CD14-positive monocyte (primary cell): Measurements from ENCODE around the gene YBX2. TPM values are rescaled to one million over a fixed set of nuclear protein-coding genes. Genes with fewer than 3 reads are reported as not detected.
A peak's percentile ranks its signal among the peaks of the same experiment; 100 is the strongest.
"Not testable (repeated sequence)": the region's sequence is repeated elsewhere in the genome, so short reads cannot be mapped to it uniquely, and the experiment has no call there.

Source experiments
- DNase-seq, 3 donors: peaks; one replicate each; pipeline ENCODE4 v3.0.0-alpha.2; 2011 to 2022
- H2AFZ ChIP-seq: 2 replicates; pipeline ENCODE4 v1.6.0; 2012; ENCODE audit warnings: mild to moderate bottlenecking, low read depth, low read length, inconsistent platforms; ENCODE audit not compliant: insufficient read depth, poor library complexity, severe bottlenecking
- H3K27ac ChIP-seq, 2 donors: 1 replicate in 1 of 2; 2 replicates in 1 of 2; pipeline ENCODE4 v1.5.1; 2012 to 2013; ENCODE audit warnings: low read length in 2 of 2, control low read depth in 1 of 2, inconsistent platforms in 1 of 2, low read depth in 1 of 2, mild to moderate bottlenecking in 1 of 2
- H3K27me3 ChIP-seq, 2 donors: one replicate each; pipeline versions ENCODE4 v1.6.0 to v1.6.1; 2011 to 2013; ENCODE audit warnings: low read length in 2 of 2; ENCODE audit not compliant: control insufficient read depth in 2 of 2, insufficient read depth in 2 of 2
- H3K36me3 ChIP-seq, 2 donors: replicated peaks in 1 of 2; 1 replicate in 1 of 2; 2 replicates in 1 of 2; pipeline versions ENCODE4 v1.5.1 to v1.6.1; 2012 to 2013; ENCODE audit warnings: low read length in 2 of 2, control low read depth in 1 of 2, inconsistent platforms in 1 of 2, mild to moderate bottlenecking in 1 of 2; ENCODE audit not compliant: insufficient read depth in 2 of 2, control insufficient read depth in 1 of 2
- H3K4me1 ChIP-seq, 2 donors: 1 replicate in 1 of 2; 2 replicates in 1 of 2; pipeline versions ENCODE4 v1.5.1 to v1.6.1; 2012 to 2013; ENCODE audit warnings: low read length in 2 of 2, control low read depth in 1 of 2, inconsistent platforms in 1 of 2, mild to moderate bottlenecking in 1 of 2, moderate library complexity in 1 of 2; ENCODE audit not compliant: insufficient read depth in 2 of 2, control insufficient read depth in 1 of 2
- H3K4me2 ChIP-seq: replicated peaks from 2 replicates; pipeline ENCODE3; 2012; ENCODE audit warnings: low read length, moderate library complexity, mild to moderate bottlenecking; ENCODE audit not compliant: poor library complexity, severe bottlenecking; ENCODE audit errors: extremely low read depth
- H3K4me3 ChIP-seq, 3 experiments: fragments of 200-600 bp in 1 of 3; sonication (generic) in 1 of 3; replicated peaks in 1 of 3; 1 replicate in 2 of 3; 2 replicates in 1 of 3; pipeline ENCODE4 v1.5.1; 2011 to 2013; ENCODE audit warnings: low read length in 3 of 3, mild to moderate bottlenecking in 3 of 3, control low read depth in 2 of 3, low read depth in 2 of 3, inconsistent platforms in 1 of 3, moderate library complexity in 1 of 3
- H3K79me2 ChIP-seq: 2 replicates; pipeline ENCODE4 v1.6.0; 2012; ENCODE audit warnings: mild to moderate bottlenecking, control low read depth, inconsistent platforms, low read length, moderate library complexity; ENCODE audit not compliant: insufficient read depth
- H3K9ac ChIP-seq: 2 replicates; pipeline ENCODE4 v1.6.0; 2017; ENCODE audit warnings: low read length, mild to moderate bottlenecking; ENCODE audit not compliant: insufficient read depth, poor library complexity, severe bottlenecking
- H3K9me3 ChIP-seq, 2 donors: replicated peaks in 1 of 2; 1 replicate in 1 of 2; 2 replicates in 1 of 2; pipeline versions ENCODE4 v1.5.1 to v1.6.1; 2012 to 2013; ENCODE audit warnings: low read length in 2 of 2, control low read depth in 1 of 2; ENCODE audit not compliant: control insufficient read depth in 1 of 2, insufficient read depth in 1 of 2
- H4K20me1 ChIP-seq: 2 replicates; pipeline ENCODE4 v1.6.0; 2012; ENCODE audit warnings: mild to moderate bottlenecking, low read length, control low read depth, moderate library complexity; ENCODE audit not compliant: insufficient read depth
- H3K27ac Mint-ChIP-seq, 7 donors: one replicate each; pipeline ENCODE4 v1.8.0; 2020; ENCODE audit warnings: mild to moderate bottlenecking in 7 of 7, mixed read lengths in 7 of 7, moderate library complexity in 6 of 7, inconsistent platforms in 2 of 7
- H3K27me3 Mint-ChIP-seq, 3 donors: one replicate each; pipeline ENCODE4 v1.8.0; 2021 to 2022; ENCODE audit warnings: low read depth in 3 of 3, mild to moderate bottlenecking in 3 of 3, mixed read lengths in 3 of 3, moderate library complexity in 3 of 3, inconsistent platforms in 1 of 3
- H3K36me3 Mint-ChIP-seq, 2 donors: one replicate each; pipeline ENCODE4 v1.8.0; 2020; ENCODE audit warnings: mixed read lengths in 2 of 2, inconsistent platforms in 1 of 2, mild to moderate bottlenecking in 1 of 2
- H3K4me1 Mint-ChIP-seq: one replicate; pipeline ENCODE4 v1.8.0; 2020; ENCODE audit warnings: mild to moderate bottlenecking, mixed read lengths
- H3K4me3 Mint-ChIP-seq, 2 donors: one replicate each; pipeline ENCODE4 v1.8.0; 2020; ENCODE audit warnings: mild to moderate bottlenecking in 2 of 2, mixed read lengths in 2 of 2, moderate library complexity in 1 of 2
- H3K9me3 Mint-ChIP-seq, 7 donors: one replicate each; pipeline ENCODE4 v1.8.0; 2020 to 2022; ENCODE audit warnings: mixed read lengths in 7 of 7, mild to moderate bottlenecking in 6 of 7, moderate library complexity in 6 of 7, inconsistent platforms in 2 of 7
- CTCF ChIP-seq: fragments of 200-600 bp; IDR thresholded peaks from one replicate; pipeline ENCODE4 v1.8.0; 2022; ENCODE audit warnings: antibody characterized with exemption, mild to moderate bottlenecking
- WGBS: methylation state at CpG from one replicate; pipeline ENCODE4 v1.1.5; 2013; ENCODE audit warnings: missing lambda C conversion rate; ENCODE audit not compliant: insufficient coverage; 5-methylcytosine and 5-hydroxymethylcytosine counted together
- intact Hi-C, 2 donors: fragments of 100-400 bp; cut with micrococcal nuclease; formaldehyde crosslinking; loops; one replicate each; pipeline versions ENCODE4 v1.15.0 to v1.15.1; 2023
- polyA plus RNA-seq, 3 donors: library from polyadenylated mRNA; depleted of rRNA in 1 of 3; unstranded in 2 of 3; stranded (reverse) in 1 of 3; fragments of 300-500 nt in 2 of 3; fragments of >200 nt in 1 of 3; fragmentation: Illumina TruSeq in 2 of 3; gene quantifications; 1 replicate in 2 of 3; 2 replicates in 1 of 3; pipeline ENCODE4 v1.2.3, GENCODE V29; 2012 to 2021

The YBX2 gene
- polyA plus RNA-seq, 3 donors: not detected

GRCh38 chr17:7336240-7337175 is 42.1 kb upstream of the YBX2 start, which contains the start of gene ACAP1:
TSS of gene ACAP1 (plus strand) at chr17:7336529. CDS start at chr17:7336735, 206 bp downstream.
- H3K4me3 ChIP-seq: peak within 1 kb of the TSS; percentile 29 to 79 (median 59)
- Mint-ChIP-seq H3K36me3 (peaks cover 13 to 27% of the 10 kb centered on the region in 2 donors), H3K4me3 (peak within 1 kb of the TSS; percentile 78 to 90), H3K27ac (peak within 1 kb of the TSS; percentile 0 to 91 (median 88)), H3K9me3 (no peaks in the 10 kb centered on the region), H3K4me1 (peaks cover 53% of the 10 kb centered on the region), H3K27me3 (peaks cover 0 to 9% (median 0%) of the 10 kb centered on the region in 3 donors)
- peak in 1 of 3 donors; percentile 34 for DNase-seq
- H3K27me3 ChIP-seq: no peaks in the 10 kb centered on the region
- peak within 1 kb of the TSS; percentile 88 for H3K4me2 ChIP-seq
- H3K9ac ChIP-seq: peak within 1 kb of the TSS; percentile 63
- peaks cover 27% of the 10 kb centered on the region for H3K79me2 ChIP-seq
- peak within 1 kb of the TSS; percentile 89 for H2AFZ ChIP-seq
- intact Hi-C loops: no loop called here
- H3K36me3 ChIP-seq: peaks cover under 1 to 14% of the 10 kb centered on the region in 2 donors
- H3K9me3 ChIP-seq: no peaks in the 10 kb centered on the region
- WGBS: 6% methylated on average over 3 of the region's 17 CpGs
- no peaks in the 10 kb centered on the region for H4K20me1 ChIP-seq
- H3K4me1 ChIP-seq: peaks cover 35 to 46% of the 10 kb centered on the region in 2 donors
- peak within 1 kb of the TSS; percentile 49 to 71 for H3K27ac ChIP-seq
- no peak for TF ChIP-seq CTCF

- peaks cover 10 to 22% of the 10 kb centered on the region in 2 donors for H3K36me3 Mint-ChIP-seq
- peak overlapping the region in 6 of 7 donors; percentile 0 to 91 (median 77) for H3K27ac Mint-ChIP-seq
- H3K4me3 Mint-ChIP-seq: peak overlapping the region; percentile 78 to 90
- Histone ChIP-seq H3K4me3 (peak overlapping the region in 1 of 3 experiments; percentile 79), H3K4me1 (peaks cover 37 to 49% of the 10 kb centered on the region in 2 donors), H3K79me2 (peaks cover 27% of the 10 kb centered on the region), H3K4me2 (peak overlapping the region; percentile 88), H2AFZ (peak overlapping the region; percentile 89), H3K36me3 (peaks cover 0 to 10% of the 10 kb centered on the region in 2 donors), H3K27ac (peak overlapping the region in 1 of 2 donors; percentile 71)
- peaks cover 54% of the 10 kb centered on the region for H3K4me1 Mint-ChIP-seq
- H3K9me3 Mint-ChIP-seq, H3K9me3 ChIP-seq, intact Hi-C loops, H3K27me3 ChIP-seq, H4K20me1 ChIP-seq, H3K9ac ChIP-seq, DNase-seq, H3K27me3 Mint-ChIP-seq: not testable (repeated sequence)
- 72% methylated on average over 9 of the region's 13 CpGs for WGBS
Observed at GRCh38 chr17:7335765-7336164, 41.3 kb upstream of the YBX2 start.
